Activated CD4-positive, alpha-beta T cell treated with anti-CD3 and anti-CD28 coated beads, Interleukin-2, amount 10 ng/mL, durations not matched to agents 7 days and 5 days (primary cell): ENCODE measurements around the gene RASGRP1. TPM values are rescaled to one million over a fixed set of nuclear protein-coding genes. Genes with fewer than 3 reads are reported as not detected.

Experiments
- CTCF ChIA-PET: fragments of 350-600 bp; sonication (Branson Sonifier 250); formaldehyde crosslinking; loops from one replicate; lab custom pipeline; 2021; ENCODE audit warnings: antibody characterized with exemption; lab: Charles Lee
- POLR2A ChIA-PET: fragments of 350-600 bp; sonication (Branson Sonifier 250); formaldehyde crosslinking; loops from one replicate; lab custom pipeline; 2021; ENCODE audit warnings: antibody characterized with exemption; lab: Charles Lee
- DNase-seq: peaks from one replicate; pipeline ENCODE4 v3.0.0-alpha.2; 2020
- H3K27ac Mint-ChIP-seq: one replicate; pipeline ENCODE4 v1.8.0; 2021; ENCODE audit warnings: mild to moderate bottlenecking, moderate library complexity, mixed read lengths
- H3K27me3 Mint-ChIP-seq: one replicate; pipeline ENCODE4 v1.8.0; 2021; ENCODE audit warnings: mixed read lengths
- H3K36me3 Mint-ChIP-seq: one replicate; pipeline ENCODE4 v1.8.0; 2021; ENCODE audit warnings: low read depth, mixed read lengths
- H3K4me1 Mint-ChIP-seq: one replicate; pipeline ENCODE4 v1.8.0; 2021; ENCODE audit warnings: mixed read lengths
- H3K4me3 Mint-ChIP-seq: one replicate; pipeline ENCODE4 v1.8.0; 2021; ENCODE audit warnings: mild to moderate bottlenecking, moderate library complexity, mixed read lengths
- H3K9me3 Mint-ChIP-seq: one replicate; pipeline ENCODE4 v1.8.0; 2021; ENCODE audit warnings: mixed read lengths
- total RNA-seq, 2 experiments: library from RNA; stranded (reverse); gene quantifications; one replicate each; pipeline ENCODE4 v1.2.3, GENCODE V29; 2021

The RASGRP1 gene
- total RNA-seq, 2 experiments from 2014 or later, result 185 to 204 TPM

DNA sequence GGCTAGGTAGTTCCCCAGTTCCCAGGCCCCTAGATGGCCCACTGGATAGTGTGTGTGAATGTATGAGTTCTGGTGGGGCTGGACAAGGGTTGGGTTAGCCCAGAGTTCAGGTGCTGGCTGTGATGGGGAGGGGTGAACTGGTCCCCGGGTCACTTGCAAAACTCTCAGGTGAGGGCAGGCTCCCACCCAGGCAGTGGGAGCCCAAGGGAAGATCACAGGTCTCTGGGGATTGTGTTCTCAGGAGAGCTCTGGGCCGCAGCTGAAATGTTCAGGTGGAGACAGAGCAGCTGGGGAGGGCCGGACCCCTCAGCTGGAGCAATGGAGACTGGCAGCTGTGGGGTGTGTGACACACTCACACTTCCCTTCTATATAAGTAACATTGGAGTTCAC lies 123.5 kb downstream of the RASGRP1 start:
- CTCF ChIA-PET, result interaction anchor here (1.0 to 4.3 kb wide), 14 partner anchors 13 to 357 kb away, joined by 3 to 56 read pairs (median 6); partner anchors contain the start of gene FAM98B
- no peak overlapping the region for H3K4me3 Mint-ChIP-seq
- POLR2A ChIA-PET, result no interaction called here
- DNase-seq, result no peak
- peak overlapping the region; percentile 57 for H3K27ac Mint-ChIP-seq
- H3K9me3 Mint-ChIP-seq, result no peaks in the 10 kb centered on the region
- no peaks in the 10 kb centered on the region for H3K36me3 Mint-ChIP-seq
- H3K27me3 Mint-ChIP-seq, result peaks cover 35% of the 10 kb centered on the region
- peaks cover 7% of the 10 kb centered on the region for H3K4me1 Mint-ChIP-seq

GRCh38 chr15:38440353-38441129 lies 124.1 kb downstream of the RASGRP1 start:
- Mint-ChIP-seq H3K4me3 (no peak overlapping the region), H3K27ac (peak overlapping the region; percentile 60), H3K9me3 (no peaks in the 10 kb centered on the region), H3K36me3 (no peaks in the 10 kb centered on the region), H3K4me1 (peaks cover 7% of the 10 kb centered on the region), H3K27me3 (peaks cover 41% of the 10 kb centered on the region)
- peak; percentile 66 for DNase-seq
- POLR2A ChIA-PET, result no interaction called here
- CTCF ChIA-PET, result interaction anchor here (0.6 to 4.3 kb wide), 22 partner anchors 11 to 384 kb away, joined by 3 to 56 read pairs (median 5); partner anchors contain the start of gene FAM98B

Other genes with a start within 250 kb of the RASGRP1 start
- gene FAM98B, start 110.7 kb downstream of the RASGRP1 start, total RNA-seq, result 10 to 100 TPM; 34.7 to 42.9 TPM